Spinal cord (tissue), 10 donors: ENCODE data around the gene CHRNA3. TPM values are rescaled to one million over a fixed set of nuclear protein-coding genes. Genes with fewer than 3 reads are reported as not detected.

Experiments
- DNase-seq, 6 donors: peaks; one replicate each; pipeline versions ENCODE4 v3.0.0 to v3.0.0-alpha.2; 2013 to 2015; ENCODE audit warnings: low spot score in 6 of 6, low read depth in 4 of 6
- H3K27ac ChIP-seq: one replicate; pipeline ENCODE4 v1.5.1; 2013; ENCODE audit warnings: low read depth, low read length, control low read depth
- H3K27me3 ChIP-seq: one replicate; pipeline ENCODE4 v1.6.1; 2013; ENCODE audit warnings: low read length; ENCODE audit not compliant: control insufficient read depth, insufficient read depth
- H3K36me3 ChIP-seq: one replicate; pipeline ENCODE4 v1.6.1; 2013; ENCODE audit warnings: low read length; ENCODE audit not compliant: control insufficient read depth, insufficient read depth
- H3K4me1 ChIP-seq: one replicate; pipeline ENCODE4 v1.6.1; 2013; ENCODE audit warnings: low read length; ENCODE audit not compliant: control insufficient read depth, insufficient read depth
- H3K4me3 ChIP-seq: one replicate; pipeline ENCODE4 v1.5.1; 2013; ENCODE audit warnings: low read depth, low read length, control low read depth
- H3K9me3 ChIP-seq: one replicate; pipeline ENCODE4 v1.6.1; 2013; ENCODE audit warnings: low read length; ENCODE audit not compliant: control insufficient read depth, insufficient read depth
- WGBS: methylation state at CpG from one replicate; pipeline ENCODE4 v1.1.5; 2013; ENCODE audit warnings: missing lambda C conversion rate; ENCODE audit not compliant: insufficient coverage; 5-methylcytosine and 5-hydroxymethylcytosine counted together
- polyA plus RNA-seq, 2 donors: library from polyadenylated mRNA; unstranded; fragments of 120-200 nt; gene quantifications; one replicate each; pipeline ENCODE4 v1.2.1, GENCODE V29; 2013; ENCODE audit not compliant: insufficient read length in 2 of 2
- small RNA-seq: library from RNA; depleted of rRNA; stranded (forward); fragments of <200 nt; gene quantifications from one replicate; pipeline ENCODE3, GENCODE V24; 2014; ENCODE audit warnings: low replicate concordance
- total RNA-seq, 2 donors: library from RNA; depleted of rRNA in 1 of 2; stranded (reverse); fragments of 120-200 nt in 1 of 2; fragments of >200 nt in 1 of 2; gene quantifications; one replicate each; pipeline versions ENCODE4 v1.2.3 to v1.2.4, GENCODE V29; 2013 to 2014
- donor health status: healthy.

Gene CHRNA3
- total and polyA plus RNA-seq, 4 donors = 1.1 to 7.7 (median 5.5) TPM

- DNase-seq = no peak
- Histone ChIP-seq H3K4me1 (no peaks in the 10 kb centered on the region), H3K4me3 (no peak overlapping the region), H3K36me3 (peaks cover 28% of the 10 kb centered on the region), H3K27ac (no peak overlapping the region), H3K27me3 (no peaks in the 10 kb centered on the region), H3K9me3 (no peaks in the 10 kb centered on the region)
- WGBS = 71% methylated on average over 2 of the region's 3 CpGs
Observed at GRCh38 chr15:78550815-78551214, 70.0 kb downstream of the CHRNA3 start.

DNA sequence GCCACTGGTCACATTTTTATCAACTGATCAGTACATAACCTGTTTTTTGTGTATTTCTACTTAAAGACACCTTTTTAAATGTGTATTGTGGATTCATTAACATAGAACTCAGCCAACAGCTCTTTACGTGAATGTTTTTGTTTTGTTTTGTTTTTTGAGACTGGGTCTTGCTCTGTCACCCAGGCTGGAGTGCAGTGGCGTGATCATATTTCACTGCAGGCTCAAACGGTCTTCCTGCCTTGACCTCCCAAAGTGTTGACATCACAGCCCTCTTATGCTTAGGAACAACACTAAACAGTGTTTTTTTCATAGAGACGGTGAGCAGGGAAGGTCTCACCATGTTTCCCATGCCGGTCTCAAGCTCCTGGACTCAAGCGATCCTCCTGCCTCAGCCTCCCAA lies 70.6 kb downstream of the CHRNA3 start:
- Histone ChIP-seq H3K36me3 (peaks cover 28% of the 10 kb centered on the region), H3K4me3 (no peak overlapping the region)

More for the DNA sequence above, 70.6 kb downstream of the CHRNA3 start:
- H3K27me3 ChIP-seq = no peaks in the 10 kb centered on the region
- no peak for DNase-seq
- H3K27ac ChIP-seq = no peak overlapping the region
- WGBS = 70% methylated on average over 4 of the region's 6 CpGs
- H3K4me1 ChIP-seq = no peaks in the 10 kb centered on the region
- H3K9me3 ChIP-seq = no peaks in the 10 kb centered on the region

Small RNAs within 50 kb of the gene (small RNA-seq; reads per million reads assigned to genes)
- not detected for gene AC067863.2

Other genes starting within 250 kb of the CHRNA3 start
- 10 to 100 TPM; 36.1 to 62.4 TPM for gene IREB2, start 182.8 kb downstream of the CHRNA3 start, total RNA-seq
- 10 to 100 TPM; 33.6 to 40.6 TPM for gene IREB2, start 182.8 kb downstream of the CHRNA3 start, polyA plus RNA-seq
- gene HYKK, start 113.4 kb downstream of the CHRNA3 start, total RNA-seq = 1 to 10 TPM; 3.1 to 5.4 TPM
- gene HYKK, start 113.4 kb downstream of the CHRNA3 start, polyA plus RNA-seq = 1 to 10 TPM; 2.5 to 2.6 TPM
- 100 to 1,000 TPM; 168 to 201 TPM for gene PSMA4, start 80.6 kb downstream of the CHRNA3 start, total RNA-seq
- 100 to 1,000 TPM; 177 to 188 TPM for gene PSMA4, start 80.6 kb downstream of the CHRNA3 start, polyA plus RNA-seq
- 1 to 10 TPM in 1 of 2 donors, under 1 TPM in 1; 0.99 to 1.7 TPM for gene CHRNA5, start 55.5 kb downstream of the CHRNA3 start, total RNA-seq
- 1 to 10 TPM; 2.6 to 2.9 TPM for gene CHRNA5, start 55.5 kb downstream of the CHRNA3 start, polyA plus RNA-seq
- gene CHRNB4, start 20.2 kb upstream of the CHRNA3 start, total RNA-seq = 1 to 10 TPM in 1 of 2 donors, under 1 TPM in 1; 0.33 to 1.4 TPM
- 1 to 10 TPM; 2.9 to 3.3 TPM for gene CHRNB4, start 20.2 kb upstream of the CHRNA3 start, polyA plus RNA-seq
- gene ADAMTS7, start 190.5 kb upstream of the CHRNA3 start, total RNA-seq = 1 to 10 TPM; 4.9 to 7.6 TPM
- 10 to 100 TPM; 13.5 to 20.4 TPM for gene ADAMTS7, start 190.5 kb upstream of the CHRNA3 start, polyA plus RNA-seq